ENCODE results near the gene MTARC1. TPM values are rescaled to one million over a fixed set of nuclear protein-coding genes. Genes with fewer than 3 reads are reported as not detected.

The MTARC1 gene
- total and polyA plus RNA-seq, 9 of the 15 experiments (the other 6 are each of a cell fraction or from before 2014, with no cell fraction given): 0.07 to 0.14 (median 0.11) TPM; not detected in 6

GRCh38 chr1:220767312-220768125 lies 19.2 kb upstream of the MTARC1 start:
- WGBS (ENCODE audit: insufficient coverage, low coverage, missing lambda C conversion rate): under 1% methylated on average over 8 of the region's 8 CpGs
- intact Hi-C loops (cut with micrococcal nuclease) (no loop called here), in situ Hi-C loops (cut with MboI) (no loop called here)
- H3K9me3 ChIP-seq (replicated peaks; ENCODE audit: control insufficient read depth, insufficient read depth, low read depth, low read length): no peaks in the 10 kb centered on the region
- H2AFZ ChIP-seq (ENCODE audit: low read depth, low read length): no peak overlapping the region
- peak in 1 of 4 experiments; percentile 18 for DNase-seq (ENCODE audit: extremely low read depth in 1 of 4, low spot score in 3 of 4)
- TF ChIP-seq ZFPM2 (CRISPR knock-in tag; IDR thresholded peaks at IDR 0.05) (no peak), CEBPB (tag; IDR thresholded peaks at IDR 0.05) (peak; percentile 51; the same call in 1 of the 2 replicates), CEBPG (CRISPR knock-in tag; IDR thresholded peaks at IDR 0.05) (no peak), CEBPG (tag; conservative IDR thresholded peaks at IDR 0.05 in 1 of 2, IDR thresholded peaks at IDR 0.05 in 1 of 2) (peak; percentile 19 to 42; a peak in 1 of 4 replicates), TEAD4 (IDR thresholded peaks at IDR 0.05; ENCODE audit: low read length) (no peak), TEAD4 (CRISPR knock-in tag; IDR thresholded peaks at IDR 0.05; ENCODE audit: borderline replicate concordance) (no peak), ZNF311 (CRISPR knock-in tag; IDR thresholded peaks at IDR 0.05) (no peak), DMBX1 (CRISPR knock-in tag; IDR thresholded peaks at IDR 0.05; ENCODE audit: borderline replicate concordance) (no peak), ZNF584 (CRISPR knock-in tag; IDR thresholded peaks at IDR 0.05; ENCODE audit: low read depth) (no peak)
- no peak overlapping the region for H3K4me2 ChIP-seq (ENCODE audit: insufficient read depth, low read length)
- H3K9me1 ChIP-seq (ENCODE audit: control insufficient read depth, insufficient read depth, low read length): no peaks in the 10 kb centered on the region
- BruUV-seq (replicated peaks): no TSS peak
- peaks cover 2 to 32% of the 10 kb centered on the region in 2 experiments; a peak in 3 of 5 replicates for H3K27me3 ChIP-seq (ENCODE audit: control insufficient read depth in 2 of 2, insufficient read depth in 2 of 2, low read length in 2 of 2)
- H3K79me2 ChIP-seq (ENCODE audit: control insufficient read depth, insufficient read depth, low read length): no peaks in the 10 kb centered on the region
- H3K9ac ChIP-seq (ENCODE audit: insufficient read depth in 1 of 2, low read depth in 2 of 2, low read length in 2 of 2): no peak overlapping the region
- ATAC-seq: no peak
- no peaks in the 10 kb centered on the region for H3K36me3 ChIP-seq (ENCODE audit: control insufficient read depth, insufficient read depth, low read length)
- no peak overlapping the region for H3K4me3 ChIP-seq
- H3K4me1 ChIP-seq (replicated peaks in 1 of 2; ENCODE audit: control insufficient read depth in 2 of 2, insufficient read depth in 2 of 2, low read length in 2 of 2): peaks cover 3 to 12% of the 10 kb centered on the region in 2 experiments; a peak in 3 of 5 replicates
- H3K27ac ChIP-seq (ENCODE audit: extremely low read depth, low read depth, low read length): no peak overlapping the region
- ChIA-PET POLR2A (no interaction called here), CTCF (ENCODE audit: low intra/inter-chr PET ratio) (no interaction called here)
- H4K20me1 ChIP-seq (replicated peaks; ENCODE audit: control insufficient read depth, insufficient read depth, low read length): no peaks in the 10 kb centered on the region
- FAIRE-seq: no peak
